Keratinocyte (primary cell): ENCODE results near the gene DNAAF9. TPM values are rescaled to one million over a fixed set of nuclear protein-coding genes. Genes with fewer than 3 reads are reported as not detected.

ENCODE experiments used
- DNase-seq: peaks from one replicate; pipeline ENCODE4 v3.0.0-alpha.2; 2011; ENCODE audit warnings: low read depth, missing footprints, low spot score
- FAIRE-seq: peaks from 2 replicates; lab custom pipeline; 2011; peaks lifted over from hg19 to GRCh38; lab: Jason Lieb, UNC
- H2AFZ ChIP-seq: 2 replicates; pipeline ENCODE4 v1.6.0; 2012; ENCODE audit warnings: low read length, control low read depth, inconsistent platforms; ENCODE audit not compliant: control insufficient read depth
- H3K27ac ChIP-seq: 2 replicates; pipeline ENCODE4 v1.5.1; 2011; ENCODE audit warnings: low read length; ENCODE audit not compliant: control insufficient read depth, insufficient read depth
- H3K27me3 ChIP-seq: 3 replicates; pipeline ENCODE4 v1.6.0; 2011; ENCODE audit warnings: low read length; ENCODE audit not compliant: control insufficient read depth, insufficient read depth; ENCODE audit errors: extremely low read depth
- H3K36me3 ChIP-seq, 2 experiments: 2 replicates in 1 of 2; 3 replicates in 1 of 2; pipeline ENCODE4 v1.5.1; 2011; ENCODE audit warnings: low read length in 2 of 2, mild to moderate bottlenecking in 1 of 2; ENCODE audit not compliant: control insufficient read depth in 2 of 2, insufficient read depth in 2 of 2; ENCODE audit errors: extremely low read depth in 1 of 2
- H3K4me1 ChIP-seq: 3 replicates; pipeline ENCODE4 v1.5.1; 2011; ENCODE audit warnings: low read length; ENCODE audit not compliant: control insufficient read depth, insufficient read depth; ENCODE audit errors: extremely low read depth
- H3K4me2 ChIP-seq: 3 replicates; pipeline ENCODE4 v1.6.0; 2011; ENCODE audit warnings: low read depth, low read length; ENCODE audit not compliant: control insufficient read depth, insufficient read depth; ENCODE audit errors: extremely low read depth
- H3K4me3 ChIP-seq, 3 experiments: fragments of 200-600 bp in 1 of 3; sonication (generic) in 1 of 3; 2 replicates in 2 of 3; 3 replicates in 1 of 3; pipeline ENCODE4 v1.5.1; 2011 to 2016; ENCODE audit warnings: low read length in 3 of 3, mild to moderate bottlenecking in 3 of 3, control low read depth in 2 of 3, inconsistent platforms in 1 of 3, low read depth in 1 of 3, mixed read lengths in 1 of 3, mixed run types in 1 of 3, moderate library complexity in 1 of 3; ENCODE audit not compliant: control insufficient read depth in 2 of 3, insufficient read depth in 2 of 3; ENCODE audit errors: extremely low read depth in 1 of 3
- H3K79me2 ChIP-seq: 2 replicates; pipeline ENCODE4 v1.6.0; 2012; ENCODE audit warnings: low read length; ENCODE audit not compliant: control insufficient read depth, insufficient read depth
- H3K9ac ChIP-seq: 3 replicates; pipeline ENCODE4 v1.6.0; 2011; ENCODE audit warnings: low read length; ENCODE audit not compliant: control insufficient read depth, insufficient read depth; ENCODE audit errors: extremely low read depth
- H3K9me1 ChIP-seq: 3 replicates; pipeline ENCODE4 v1.6.0; 2011; ENCODE audit warnings: low read length; ENCODE audit not compliant: control insufficient read depth, insufficient read depth; ENCODE audit errors: extremely low read depth
- H3K9me3 ChIP-seq: 2 replicates; pipeline ENCODE4 v1.5.1; 2012; ENCODE audit warnings: low read depth, low read length; ENCODE audit not compliant: control insufficient read depth
- H4K20me1 ChIP-seq: 3 replicates; pipeline ENCODE4 v1.6.0; 2011; ENCODE audit warnings: low read length; ENCODE audit not compliant: control insufficient read depth, insufficient read depth; ENCODE audit errors: extremely low read depth
- EZH2 ChIP-seq: IDR thresholded peaks from one replicate; pipeline ENCODE4 v1.6.1; 2012; ENCODE audit warnings: inconsistent platforms, mild to moderate bottlenecking, low read length, moderate library complexity
- dilution Hi-C: fragments of 300-500 bp; cut with MboI; formaldehyde crosslinking; loops from one replicate; pipeline ENCODE4 v1.7.0; 2020; ENCODE audit warnings: low sequenced_read_pairs; ENCODE audit not compliant: extremely low pct_ligation_motif_present
- polyA plus RNA-seq, 5 experiments: library from polyadenylated mRNA; depleted of rRNA in 3 of 5; stranded (reverse) in 3 of 5; stranded (forward) in 1 of 5; unstranded in 1 of 5; fragments of >200 nt; gene quantifications; 1 replicate in 1 of 5; 2 replicates in 3 of 5; 3 replicates in 1 of 5; pipeline versions ENCODE4 v1.2.1 to v1.2.3, GENCODE V29; 2011 to 2012; ENCODE audit warnings: missing spikeins in 2 of 5, low read depth in 1 of 5, low replicate concordance in 1 of 5
- TF ChIP-seq, protein P1 (sequence below), 3 experiments: IDR thresholded peaks in 1 of 3; conservative IDR thresholded peaks in 1 of 3; optimal IDR thresholded peaks in 1 of 3; 2 replicates in 2 of 3; 3 replicates in 1 of 3; pipeline versions ENCODE3 to v1.5.1; 2011; ENCODE audit warnings: low read length in 3 of 3, mild to moderate bottlenecking in 3 of 3, moderate library complexity in 2 of 3, control low read depth in 1 of 3, inconsistent platforms in 1 of 3; ENCODE audit not compliant: insufficient read depth in 2 of 3; ENCODE audit errors: extremely low read depth in 1 of 3

DNAAF9 gene
- polyA plus RNA-seq, 1 donor (not counting 4 experiments of a cell fraction or from before 2014, with no cell fraction given): 9.2 TPM

- DNase-seq (no peak), FAIRE-seq (no peak)
- dilution Hi-C loops: no loop called here
- no peak for TF ChIP-seq EZH2
- TF ChIP-seq, protein P1, sequence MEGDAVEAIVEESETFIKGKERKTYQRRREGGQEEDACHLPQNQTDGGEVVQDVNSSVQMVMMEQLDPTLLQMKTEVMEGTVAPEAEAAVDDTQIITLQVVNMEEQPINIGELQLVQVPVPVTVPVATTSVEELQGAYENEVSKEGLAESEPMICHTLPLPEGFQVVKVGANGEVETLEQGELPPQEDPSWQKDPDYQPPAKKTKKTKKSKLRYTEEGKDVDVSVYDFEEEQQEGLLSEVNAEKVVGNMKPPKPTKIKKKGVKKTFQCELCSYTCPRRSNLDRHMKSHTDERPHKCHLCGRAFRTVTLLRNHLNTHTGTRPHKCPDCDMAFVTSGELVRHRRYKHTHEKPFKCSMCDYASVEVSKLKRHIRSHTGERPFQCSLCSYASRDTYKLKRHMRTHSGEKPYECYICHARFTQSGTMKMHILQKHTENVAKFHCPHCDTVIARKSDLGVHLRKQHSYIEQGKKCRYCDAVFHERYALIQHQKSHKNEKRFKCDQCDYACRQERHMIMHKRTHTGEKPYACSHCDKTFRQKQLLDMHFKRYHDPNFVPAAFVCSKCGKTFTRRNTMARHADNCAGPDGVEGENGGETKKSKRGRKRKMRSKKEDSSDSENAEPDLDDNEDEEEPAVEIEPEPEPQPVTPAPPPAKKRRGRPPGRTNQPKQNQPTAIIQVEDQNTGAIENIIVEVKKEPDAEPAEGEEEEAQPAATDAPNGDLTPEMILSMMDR (optimal IDR thresholded peaks at IDR 0.05 in 1 of 3, IDR thresholded peaks at IDR 0.05 in 1 of 3, conservative IDR thresholded peaks at IDR 0.05 in 1 of 3; ENCODE audit: extremely low read depth in 1 of 3, insufficient read depth in 2 of 3, low read length in 3 of 3): no peak
- H3K79me2 ChIP-seq: peaks cover 17% of the 10 kb centered on the region
- peaks cover 3% of the 10 kb centered on the region for H3K9me1 ChIP-seq
- H4K20me1 ChIP-seq: peaks cover 5% of the 10 kb centered on the region
- no peaks in the 10 kb centered on the region for H3K4me1 ChIP-seq
- H2AFZ ChIP-seq: no peak overlapping the region
- H3K4me3 ChIP-seq: no peak overlapping the region
- no peaks in the 10 kb centered on the region for H3K27me3 ChIP-seq
- no peak overlapping the region for H3K27ac ChIP-seq
- H3K4me2 ChIP-seq: no peak overlapping the region
- H3K9me3 ChIP-seq: no peaks in the 10 kb centered on the region
- H3K36me3 ChIP-seq: peaks cover 18 to 19% of the 10 kb centered on the region in 2 experiments
- H3K9ac ChIP-seq: no peak overlapping the region
Observed at GRCh38 chr20:3378138-3378537, 29.3 kb downstream of the DNAAF9 start.

DNA sequence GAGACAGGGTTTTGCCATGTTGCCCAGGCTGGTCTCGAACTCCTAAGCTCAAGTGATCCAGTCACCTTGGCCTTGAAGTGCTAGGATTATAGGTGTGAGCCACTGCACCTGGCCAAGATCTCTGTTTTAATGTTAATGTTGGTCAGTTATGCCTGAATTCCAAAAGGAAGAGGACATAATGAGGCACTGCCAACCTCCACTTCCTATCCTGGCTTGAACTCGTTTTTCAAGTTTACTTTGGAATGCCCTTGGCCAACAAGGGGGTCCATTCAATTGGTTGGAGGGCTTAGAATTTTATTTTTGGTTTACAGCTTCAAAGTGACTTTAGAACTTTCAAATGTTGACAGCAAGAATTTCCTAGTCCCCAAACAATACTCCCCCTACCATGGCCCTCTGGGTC, 29.8 kb downstream of the DNAAF9 start:
- Histone ChIP-seq H3K36me3 (peaks cover 18 to 21% of the 10 kb centered on the region in 2 experiments), H4K20me1 (peaks cover 3% of the 10 kb centered on the region), H3K4me2 (no peak overlapping the region), H3K4me3 (no peak overlapping the region), H3K9me1 (peaks cover 3% of the 10 kb centered on the region), H3K27ac (no peak overlapping the region), H3K9me3 (no peaks in the 10 kb centered on the region), H3K9ac (no peak overlapping the region), H3K79me2 (peaks cover 13% of the 10 kb centered on the region), H3K27me3 (no peaks in the 10 kb centered on the region), H2AFZ (no peak overlapping the region), H3K4me1 (no peaks in the 10 kb centered on the region)
- FAIRE-seq (no peak), DNase-seq (no peak)
- no peak for TF ChIP-seq EZH2
- TF ChIP-seq, protein P1 (optimal IDR thresholded peaks at IDR 0.05 in 1 of 3, IDR thresholded peaks at IDR 0.05 in 1 of 3, conservative IDR thresholded peaks at IDR 0.05 in 1 of 3; ENCODE audit: extremely low read depth in 1 of 3, insufficient read depth in 2 of 3, low read length in 3 of 3): no peak
- dilution Hi-C loops: no loop called here
